Sigmoid colon (tissue), 4 donors: ENCODE data around the gene SRP68.

Experiments
- EP300 ChIP-seq, 4 donors: sonication (generic); formaldehyde crosslinking; IDR thresholded peaks; one replicate each; pipeline ENCODE4 v1.6.1; 2017; ENCODE audit warnings: antibody characterized with exemption in 4 of 4
- POLR2AphosphoS5 ChIP-seq, 4 donors: sonication (generic); formaldehyde crosslinking; IDR thresholded peaks; one replicate each; pipeline ENCODE4 v1.6.1; 2017; ENCODE audit warnings: antibody characterized with exemption in 4 of 4
- TF ChIP-seq, protein P1 (sequence below), 4 experiments: fragments of 450-650 bp in 3 of 4; fragments of 200-600 bp in 1 of 4; IDR thresholded peaks; one replicate each; pipeline ENCODE4 v1.5.1; 2016 to 2019; ENCODE audit warnings: antibody characterized with exemption in 4 of 4, mild to moderate bottlenecking in 3 of 4, moderate library complexity in 2 of 4

DNA sequence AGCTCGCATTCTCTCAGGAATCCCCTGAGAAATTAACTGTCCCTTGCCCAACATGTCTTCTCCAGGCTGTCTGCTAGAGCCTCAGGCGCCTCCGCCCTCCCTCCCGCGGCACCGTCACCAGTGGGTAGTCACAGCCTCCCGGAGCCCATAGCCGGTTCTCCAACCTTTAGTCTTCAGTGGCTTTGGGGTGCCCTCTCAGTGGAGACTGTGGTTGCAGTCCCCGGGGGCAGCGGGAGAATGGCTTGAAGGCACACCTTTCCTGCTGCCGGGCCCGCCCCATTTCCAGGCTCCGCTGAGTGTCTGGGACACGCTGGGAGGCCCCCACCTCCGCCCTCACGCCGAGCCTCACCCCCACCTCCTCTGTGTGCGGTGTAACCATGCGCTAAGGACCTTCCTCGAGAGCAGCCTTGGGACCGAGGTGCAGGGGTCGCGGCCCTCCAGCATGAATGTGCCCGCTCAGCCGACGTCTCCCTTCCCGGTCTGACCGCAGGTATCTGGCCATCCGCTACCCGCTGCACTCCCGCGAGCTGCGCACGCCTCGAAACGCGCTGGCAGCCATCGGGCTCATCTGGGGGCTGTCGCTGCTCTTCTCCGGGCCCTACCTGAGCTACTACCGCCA, 3.9 kb upstream of the SRP68 start:
- TF ChIP-seq POLR2AphosphoS5 (IDR thresholded peaks at IDR 0.05) (no peak), EP300 (IDR thresholded peaks at IDR 0.05) (no peak)
- TF ChIP-seq, protein P1, sequence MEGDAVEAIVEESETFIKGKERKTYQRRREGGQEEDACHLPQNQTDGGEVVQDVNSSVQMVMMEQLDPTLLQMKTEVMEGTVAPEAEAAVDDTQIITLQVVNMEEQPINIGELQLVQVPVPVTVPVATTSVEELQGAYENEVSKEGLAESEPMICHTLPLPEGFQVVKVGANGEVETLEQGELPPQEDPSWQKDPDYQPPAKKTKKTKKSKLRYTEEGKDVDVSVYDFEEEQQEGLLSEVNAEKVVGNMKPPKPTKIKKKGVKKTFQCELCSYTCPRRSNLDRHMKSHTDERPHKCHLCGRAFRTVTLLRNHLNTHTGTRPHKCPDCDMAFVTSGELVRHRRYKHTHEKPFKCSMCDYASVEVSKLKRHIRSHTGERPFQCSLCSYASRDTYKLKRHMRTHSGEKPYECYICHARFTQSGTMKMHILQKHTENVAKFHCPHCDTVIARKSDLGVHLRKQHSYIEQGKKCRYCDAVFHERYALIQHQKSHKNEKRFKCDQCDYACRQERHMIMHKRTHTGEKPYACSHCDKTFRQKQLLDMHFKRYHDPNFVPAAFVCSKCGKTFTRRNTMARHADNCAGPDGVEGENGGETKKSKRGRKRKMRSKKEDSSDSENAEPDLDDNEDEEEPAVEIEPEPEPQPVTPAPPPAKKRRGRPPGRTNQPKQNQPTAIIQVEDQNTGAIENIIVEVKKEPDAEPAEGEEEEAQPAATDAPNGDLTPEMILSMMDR (IDR thresholded peaks at IDR 0.05), result no peak
